GM19025 (cell line): Measurements from ENCODE around the gene CTDSP2.
"Not testable (repeated sequence)": the region's sequence is repeated elsewhere in the genome, so short reads cannot be mapped to it uniquely, and the experiment has no call there.

Experiments used
- ATAC-seq: cut with Tn5 transposase; IDR thresholded peaks from one replicate; pipeline ENCODE4 v1.9.1; 2021; ENCODE audit warnings: mild to moderate bottlenecking, low read depth, moderate library complexity; ENCODE audit not compliant: unreplicated experiment

The CTDSP2 gene

GRCh38 chr12:57882575-57882974 lies 36.0 kb upstream of the CTDSP2 start:
- no peak for ATAC-seq

- no peak for ATAC-seq
Measured at GRCh38 chr12:57881475-57881874, 34.9 kb upstream of the CTDSP2 start.

GRCh38 chr12:57881035-57881434 lies 34.5 kb upstream of the CTDSP2 start:
- ATAC-seq, result not testable (repeated sequence)

GRCh38 chr12:57877876-57878275 lies 31.3 kb upstream of the CTDSP2 start:
- no peak for ATAC-seq

GRCh38 chr12:57875753-57876547 lies 29.4 kb upstream of the CTDSP2 start:
- ATAC-seq, result no peak

GRCh38 chr12:57874166-57875108 lies 27.9 kb upstream of the CTDSP2 start:
- ATAC-seq, result no peak

GRCh38 chr12:57872362-57872761 lies 25.8 kb upstream of the CTDSP2 start:
- ATAC-seq, result no peak

- no peak for ATAC-seq
Measured at GRCh38 chr12:57869927-57870318, 23.4 kb upstream of the CTDSP2 start.

GRCh38 chr12:57869298-57869926 lies 22.9 kb upstream of the CTDSP2 start:
- ATAC-seq, result no peak

- no peak for ATAC-seq
Measured at GRCh38 chr12:57868851-57869268, 22.3 kb upstream of the CTDSP2 start.

GRCh38 chr12:57868221-57868620 lies 21.7 kb upstream of the CTDSP2 start:
- ATAC-seq, result no peak

- no peak for ATAC-seq
Measured at GRCh38 chr12:57866308-57867019, 19.9 kb upstream of the CTDSP2 start.

GRCh38 chr12:57865084-57865751 lies 18.7 kb upstream of the CTDSP2 start:
- peak; percentile 69 for ATAC-seq

GRCh38 chr12:57864442-57865083 lies 18.0 kb upstream of the CTDSP2 start:
- ATAC-seq, result peak; percentile 5

GRCh38 chr12:57863676-57864075 lies 17.1 kb upstream of the CTDSP2 start:
- ATAC-seq, result no peak

GRCh38 chr12:57861967-57862366 lies 15.4 kb upstream of the CTDSP2 start:
- no peak for ATAC-seq

GRCh38 chr12:57860883-57861282 lies 14.4 kb upstream of the CTDSP2 start:
- ATAC-seq, result not testable (repeated sequence)

- ATAC-seq, result no peak
Measured at GRCh38 chr12:57859121-57859520, 12.6 kb upstream of the CTDSP2 start.

- ATAC-seq, result not testable (repeated sequence)
Measured at GRCh38 chr12:57858123-57858522, 11.6 kb upstream of the CTDSP2 start.
